RPMI7951 (cell line): ENCODE results near the gene SAPCD1. TPM values are rescaled to one million over a fixed set of nuclear protein-coding genes. Genes with fewer than 3 reads are reported as not detected.
"Not testable (repeated sequence)": the region's sequence is repeated elsewhere in the genome, so short reads cannot be mapped to it uniquely, and the experiment has no call there.

Experiments used
- DNase-seq: peaks from one replicate; pipeline ENCODE4 v3.0.0-alpha.2; 2012; ENCODE audit warnings: low read depth
- total RNA-seq: library from RNA; depleted of rRNA; stranded (reverse); fragments of >200 nt; shearing (Covaris generic); gene quantifications from 2 replicates; pipeline ENCODE4 v1.2.3, GENCODE V29; 2014; rRNA removed

Gene SAPCD1
- total RNA-seq, 1 experiment from 2014 or later = 0.72 TPM

- DNase-seq = no peak
Observed at GRCh38 chr6:31799781-31800180, 37.3 kb downstream of the SAPCD1 start.

GRCh38 chr6:31801031-31801927, 38.8 kb downstream of the SAPCD1 start:
- not testable (repeated sequence) for DNase-seq

GRCh38 chr6:31805939-31806469, 43.5 kb downstream of the SAPCD1 start:
- DNase-seq = no peak

GRCh38 chr6:31806470-31807272, 44.2 kb downstream of the SAPCD1 start, which contains the start of gene LSM2:
Gene LSM2, minus strand, starts transcription at chr6:31806966. Its CDS starts 209 bp downstream, at chr6:31806757.
- DNase-seq = peak; percentile 95

- not testable (repeated sequence) for DNase-seq
Observed at GRCh38 chr6:31808599-31808998, 46.1 kb downstream of the SAPCD1 start.

- no peak for DNase-seq
Observed at GRCh38 chr6:31811645-31812044, 49.2 kb downstream of the SAPCD1 start.

GRCh38 chr6:31813465-31813849, 51.0 kb downstream of the SAPCD1 start:
- DNase-seq = no peak

Other genes with a start within 250 kb of the SAPCD1 start
- gene MCCD1, start 233.7 kb upstream of the SAPCD1 start, total RNA-seq = not detected in 2 replicates
- 472 and 494 TPM in 2 replicates for gene DDX39B, start 220.7 kb upstream of the SAPCD1 start, total RNA-seq
- 2.3 and 2.6 TPM in 2 replicates for gene ATP6V1G2, start 216.0 kb upstream of the SAPCD1 start, total RNA-seq
- 25.0 and 27.5 TPM in 2 replicates for gene NFKBIL1, start 215.0 kb upstream of the SAPCD1 start, total RNA-seq
- not detected in 2 replicates for gene LTA, start 190.4 kb upstream of the SAPCD1 start, total RNA-seq
- 1.7 TPM in 2 replicates for gene TNF, start 187.1 kb upstream of the SAPCD1 start, total RNA-seq
- gene LTB, start 180.2 kb upstream of the SAPCD1 start, total RNA-seq = not detected in 2 replicates
- gene LST1, start 176.4 kb upstream of the SAPCD1 start, total RNA-seq = not detected in 2 replicates
- 0.36 TPM in 1 of 2 replicates, not detected in the other for gene NCR3, start 169.7 kb upstream of the SAPCD1 start, total RNA-seq
- gene AIF1, start 147.4 kb upstream of the SAPCD1 start, total RNA-seq = not detected in 2 replicates
- gene PRRC2A, start 141.9 kb upstream of the SAPCD1 start, total RNA-seq = 52.8 and 53.7 TPM in 2 replicates
- 124 and 161 TPM in 2 replicates for gene BAG6, start 110.0 kb upstream of the SAPCD1 start, total RNA-seq
- gene APOM, start 106.8 kb upstream of the SAPCD1 start, total RNA-seq = 2.5 and 3.4 TPM in 2 replicates
- 13.9 and 18.6 TPM in 2 replicates for gene C6orf47, start 101.9 kb upstream of the SAPCD1 start, total RNA-seq
- gene GPANK1, start 97.7 kb upstream of the SAPCD1 start, total RNA-seq = 20.0 and 22.5 TPM in 2 replicates
- 371 and 469 TPM in 2 replicates for gene CSNK2B, start 96.6 kb upstream of the SAPCD1 start, total RNA-seq
- gene LY6G5B, start 92.7 kb upstream of the SAPCD1 start, total RNA-seq = 0.36 and 1.3 TPM in 2 replicates
- 2.9 and 3.2 TPM in 2 replicates for gene LY6G5C, start 81.6 kb upstream of the SAPCD1 start, total RNA-seq
- 36.7 and 36.9 TPM in 2 replicates for gene ABHD16A, start 59.3 kb upstream of the SAPCD1 start, total RNA-seq
- not detected in 2 replicates for gene LY6G6F, start 55.8 kb upstream of the SAPCD1 start, total RNA-seq
- not detected in 2 replicates for gene LY6G6D, start 47.3 kb upstream of the SAPCD1 start, total RNA-seq
- gene LY6G6C, start 40.9 kb upstream of the SAPCD1 start, total RNA-seq = not detected in 2 replicates
- not detected in 2 replicates for gene MPIG6B, start 39.3 kb upstream of the SAPCD1 start, total RNA-seq
- 39.4 and 53.3 TPM in 2 replicates for gene DDAH2, start 33.4 kb upstream of the SAPCD1 start, total RNA-seq
- 1,387 and 1,552 TPM in 2 replicates for gene CLIC1, start 26.1 kb upstream of the SAPCD1 start, total RNA-seq
- gene MSH5, start 22.7 kb upstream of the SAPCD1 start, total RNA-seq = 14.1 and 17.8 TPM in 2 replicates
- 0.10 and 0.36 TPM in 2 replicates for gene VWA7, start 14.7 kb downstream of the SAPCD1 start, total RNA-seq
- 26.4 and 33.6 TPM in 2 replicates for gene VARS1, start 33.1 kb downstream of the SAPCD1 start, total RNA-seq
- gene LSM2, start 44.3 kb downstream of the SAPCD1 start, total RNA-seq = 145 and 164 TPM in 2 replicates
- gene HSPA1L, start 52.6 kb downstream of the SAPCD1 start, total RNA-seq = 0.68 and 0.84 TPM in 2 replicates
- 141 and 155 TPM in 2 replicates for gene HSPA1A, start 52.9 kb downstream of the SAPCD1 start, total RNA-seq
- 82.1 and 101 TPM in 2 replicates for gene HSPA1B, start 65.1 kb downstream of the SAPCD1 start, total RNA-seq
- gene NEU1, start 100.2 kb downstream of the SAPCD1 start, total RNA-seq = 55.3 and 66.7 TPM in 2 replicates
- gene SLC44A4, start 116.3 kb downstream of the SAPCD1 start, total RNA-seq = 1.5 TPM in 1 of 2 replicates, not detected in the other
- gene EHMT2, start 135.0 kb downstream of the SAPCD1 start, total RNA-seq = 38.6 and 46.1 TPM in 2 replicates
- gene ZBTB12, start 139.4 kb downstream of the SAPCD1 start, total RNA-seq = 1.2 and 1.4 TPM in 2 replicates
- gene C2, start 165.1 kb downstream of the SAPCD1 start, total RNA-seq = not detected in 2 replicates
- 0.72 and 1.8 TPM in 2 replicates for gene CFB, start 183.4 kb downstream of the SAPCD1 start, total RNA-seq
- 235 and 246 TPM in 2 replicates for gene NELFE, start 196.3 kb downstream of the SAPCD1 start, total RNA-seq
- gene SKIC2, start 196.5 kb downstream of the SAPCD1 start, total RNA-seq = 30.4 and 36.5 TPM in 2 replicates
- 21.0 and 27.8 TPM in 2 replicates for gene DXO, start 209.5 kb downstream of the SAPCD1 start, total RNA-seq
- 0.96 and 1.3 TPM in 2 replicates for gene C4A, start 219.4 kb downstream of the SAPCD1 start, total RNA-seq